HG02571 (cell line): Measurements from ENCODE around the gene SALL4.
"Not testable (repeated sequence)": the region's sequence is repeated elsewhere in the genome, so short reads cannot be mapped to it uniquely, and the experiment has no call there.

ENCODE experiments used
- ATAC-seq: cut with Tn5 transposase; IDR thresholded peaks from one replicate; pipeline ENCODE4 v1.9.1; 2021; ENCODE audit warnings: mild to moderate bottlenecking, moderate library complexity; ENCODE audit not compliant: unreplicated experiment

Gene SALL4

DNA sequence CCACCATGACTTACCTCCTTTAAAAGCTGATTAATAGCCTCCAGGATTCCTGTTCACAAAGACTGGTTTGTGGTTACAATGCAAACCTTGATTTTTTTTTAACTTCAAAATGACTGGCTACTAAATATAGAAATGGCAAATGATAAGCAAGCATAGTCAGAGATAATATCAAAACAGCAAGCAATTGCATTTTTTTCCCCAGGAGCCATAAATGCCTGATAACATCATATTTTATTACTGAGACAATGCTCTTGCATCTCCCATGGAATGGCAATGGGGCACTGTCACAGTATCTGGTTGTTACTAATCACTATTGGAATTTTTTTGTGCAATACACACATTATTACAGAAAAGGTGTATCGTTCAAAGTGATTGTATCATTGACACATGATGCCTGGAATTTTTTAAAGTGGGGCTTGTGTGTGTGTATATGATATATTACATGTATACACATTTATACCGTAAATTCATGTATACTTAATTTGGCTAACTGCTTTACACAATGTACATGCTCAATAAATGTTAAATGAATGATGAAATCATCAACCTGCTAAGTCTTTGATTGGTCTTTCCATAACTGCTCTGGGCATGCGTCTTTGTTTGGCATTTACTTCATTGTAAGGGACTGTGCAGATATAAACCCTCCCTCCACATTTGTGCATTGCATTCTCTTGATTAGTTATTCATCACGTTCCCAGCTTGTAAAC is 980 bp upstream of the SALL4 start:
- ATAC-seq, result no peak

DNA sequence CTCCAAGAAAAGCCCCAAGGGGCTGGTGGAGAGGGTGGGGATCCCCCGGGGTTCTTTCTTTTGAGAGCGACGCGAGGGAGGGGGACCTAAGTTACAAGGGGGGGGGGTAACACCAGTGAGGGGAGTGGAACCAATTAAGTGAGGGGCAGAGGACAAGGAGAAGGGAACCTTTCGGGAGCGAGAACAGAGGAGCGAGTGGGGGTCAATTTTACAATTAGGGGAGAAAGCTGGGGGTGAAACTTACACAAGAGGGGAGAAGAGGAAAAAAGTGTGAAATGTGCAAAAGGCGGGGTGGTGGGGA is 548 bp downstream of the SALL4 start:
- ATAC-seq, result no peak

DNA sequence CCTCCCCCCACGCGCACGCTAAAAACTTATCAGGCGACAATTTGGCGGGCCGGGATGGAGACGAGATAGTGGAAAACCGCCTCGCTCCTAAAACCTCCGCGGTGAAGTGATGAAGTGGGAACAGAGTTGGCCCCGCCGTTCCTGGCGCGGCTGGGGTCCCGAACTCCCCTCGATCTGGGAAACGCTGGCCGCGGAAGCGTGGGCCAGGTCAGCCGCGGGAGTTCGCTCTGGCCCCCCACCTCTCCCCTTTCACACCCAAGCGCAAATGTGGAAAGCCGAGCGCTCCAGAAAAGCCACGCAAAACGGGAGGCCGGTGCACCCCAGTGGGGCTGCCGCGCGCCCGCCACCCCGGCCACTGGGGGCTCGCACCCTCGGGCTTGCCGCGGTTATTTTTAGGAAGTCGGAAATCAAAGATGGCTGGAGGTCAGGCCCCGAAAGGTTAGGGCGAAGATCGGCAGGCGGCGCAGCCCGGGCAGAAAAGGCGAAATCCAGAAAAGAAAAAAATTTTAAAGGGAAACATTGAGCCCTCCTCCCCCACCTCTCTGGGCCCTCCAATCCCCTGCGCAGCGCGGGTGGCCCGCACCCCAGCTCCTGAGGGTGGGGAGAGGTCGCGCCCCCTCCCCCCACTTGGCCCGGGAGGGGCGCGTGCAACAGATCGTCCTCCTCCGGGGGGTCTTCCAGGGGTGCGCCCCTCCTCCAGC is 1.0 kb downstream of the SALL4 start:
- ATAC-seq, result no peak

- no peak for ATAC-seq
Observed at GRCh38 chr20:51800872-51801121, 1.5 kb downstream of the SALL4 start.

DNA sequence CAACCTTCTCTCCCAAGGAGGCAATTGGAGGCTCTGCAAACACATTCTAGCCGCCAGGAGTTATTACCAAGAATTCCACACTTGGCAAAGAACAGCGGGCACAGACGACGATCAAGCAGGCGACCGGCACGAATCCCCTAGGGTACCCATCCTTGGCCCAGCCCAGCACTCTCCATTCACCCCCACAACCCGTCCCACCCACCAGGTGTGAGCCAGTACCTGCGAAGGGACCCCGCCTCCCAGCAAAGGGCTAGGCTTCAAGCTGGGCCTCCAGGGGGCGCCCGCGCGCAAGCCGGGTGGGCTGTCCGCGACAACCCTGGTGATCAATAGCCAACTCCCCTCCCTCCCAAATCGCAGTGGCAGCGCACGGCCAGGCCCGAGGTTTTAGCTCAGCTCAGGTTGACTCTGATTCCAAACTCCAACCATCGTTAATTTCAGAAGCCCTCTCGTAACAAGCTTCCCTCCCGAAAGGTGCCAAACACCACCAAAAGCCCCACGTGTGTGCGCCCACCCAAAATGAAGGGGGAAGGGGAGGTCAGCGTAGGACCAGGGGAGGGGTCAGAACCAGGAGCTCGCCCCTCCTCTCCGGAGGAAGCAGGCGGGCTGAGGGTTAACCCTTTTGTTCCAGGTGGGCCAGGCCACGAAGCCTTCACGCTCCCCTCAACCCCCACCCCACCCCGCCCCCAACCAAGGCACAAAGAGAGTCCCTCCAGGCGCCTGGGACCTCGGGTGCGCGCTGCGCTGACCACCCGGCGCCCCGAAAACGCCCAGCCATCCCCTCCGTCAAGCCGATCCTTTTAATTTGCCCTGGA is 2.1 kb downstream of the SALL4 start:
- ATAC-seq, result no peak

- no peak for ATAC-seq
Observed at GRCh38 chr20:51799401-51799860, 2.9 kb downstream of the SALL4 start.

DNA sequence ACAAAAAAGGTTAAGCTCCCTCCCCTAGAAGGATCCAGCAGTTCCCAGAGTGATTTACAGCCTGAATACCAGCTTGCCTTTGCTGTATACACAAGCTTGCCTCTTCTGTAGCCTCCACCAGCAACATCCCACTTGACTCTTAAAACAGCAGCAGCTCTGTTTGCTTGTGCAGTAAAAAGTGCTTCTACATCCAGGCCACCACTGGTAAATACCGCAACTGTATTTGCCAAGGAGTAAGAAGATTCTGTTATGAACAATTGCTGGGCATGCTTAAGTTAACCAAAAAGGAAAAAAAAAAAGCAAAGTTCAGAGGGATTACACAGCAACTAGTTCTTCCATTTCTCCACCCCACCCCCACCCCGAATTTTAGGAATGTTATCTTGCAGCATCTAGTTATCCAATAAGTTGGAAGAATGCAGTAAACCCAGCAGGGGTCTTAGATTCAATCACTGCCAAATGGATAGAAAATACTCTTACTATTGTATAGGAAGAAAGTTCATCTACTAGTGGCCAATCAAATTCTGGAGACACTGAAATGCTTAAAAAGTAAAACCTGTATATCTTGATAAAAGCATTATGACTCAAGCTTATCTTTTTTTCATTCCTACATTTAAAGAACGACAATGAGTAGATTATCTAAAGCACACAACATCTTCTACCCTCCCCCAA is 4.8 kb downstream of the SALL4 start:
- no peak for ATAC-seq

DNA sequence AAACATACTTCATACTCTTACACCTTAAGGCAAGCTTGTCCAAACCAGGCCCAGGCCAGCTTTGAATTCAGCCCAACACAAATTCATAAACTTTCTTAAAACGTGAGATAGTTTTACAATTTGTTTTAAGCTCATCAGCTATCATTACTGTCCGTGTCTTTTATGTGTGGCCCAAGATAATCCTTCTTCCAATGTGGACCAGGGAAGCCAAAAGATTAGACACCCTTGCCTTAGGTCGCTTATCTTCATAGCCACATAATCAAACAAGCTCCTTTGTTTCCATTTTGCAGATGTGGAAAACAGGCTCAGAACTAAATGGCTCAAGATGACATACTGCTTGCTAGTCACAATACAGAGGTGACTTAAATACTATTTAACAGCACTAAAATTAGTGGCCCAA is 6.0 kb downstream of the SALL4 start:
- no peak for ATAC-seq

- no peak for ATAC-seq
Observed at GRCh38 chr20:51792960-51793359, 9.4 kb downstream of the SALL4 start.

DNA sequence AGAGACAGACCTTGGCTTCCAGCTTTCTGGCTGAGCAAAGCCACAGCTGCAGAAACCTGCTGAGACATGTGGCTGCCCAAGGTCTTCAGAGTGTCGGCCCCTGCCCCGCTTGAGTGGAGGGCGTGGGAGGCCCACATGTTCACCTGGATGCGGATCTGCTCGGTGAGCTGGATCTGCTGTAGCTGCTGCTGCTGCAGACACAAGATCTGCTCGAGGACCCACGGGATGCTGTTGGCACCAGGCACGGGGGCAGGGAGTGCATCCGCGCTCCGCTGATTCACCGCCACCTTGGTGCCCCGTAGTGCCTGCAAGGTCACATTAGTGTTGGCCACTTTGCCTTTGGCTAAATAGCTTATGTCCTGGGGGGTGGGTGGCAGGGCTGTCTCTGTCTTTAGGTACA is 10.7 kb downstream of the SALL4 start:
- ATAC-seq, result no peak

GRCh38 chr20:51790256-51790655 is 12.1 kb downstream of the SALL4 start:
- ATAC-seq, result no peak

GRCh38 chr20:51789434-51789833 is 12.9 kb downstream of the SALL4 start:
- ATAC-seq, result no peak

- no peak for ATAC-seq
Observed at GRCh38 chr20:51788822-51789221, 13.5 kb downstream of the SALL4 start.

- no peak for ATAC-seq
Observed at GRCh38 chr20:51784299-51784698, 18.0 kb downstream of the SALL4 start.

DNA sequence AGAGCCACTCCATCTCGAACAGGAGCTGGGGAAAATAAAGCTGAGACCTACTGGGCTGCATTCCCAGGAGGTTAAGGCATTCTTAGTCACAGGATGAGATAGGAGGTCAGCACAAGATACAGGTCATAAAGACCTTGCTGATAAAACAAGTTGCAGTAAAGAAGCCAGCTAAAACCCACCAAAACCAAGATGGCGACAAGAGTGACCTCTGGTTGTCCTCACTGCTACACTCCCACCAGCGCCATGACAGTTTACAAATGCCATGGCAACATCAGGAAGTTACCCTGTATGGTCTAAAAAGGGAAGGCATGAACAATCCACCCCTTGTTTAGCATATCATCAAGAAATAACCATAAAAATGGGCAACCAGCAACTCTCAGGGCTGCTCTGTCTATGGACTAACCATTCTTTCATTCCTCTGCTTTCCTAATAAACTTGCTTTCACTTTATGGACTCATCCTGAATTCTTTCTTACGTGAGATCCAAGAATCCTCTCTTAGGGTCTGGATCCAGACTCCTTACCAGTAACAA is 24.0 kb downstream of the SALL4 start:
- not testable (repeated sequence) for ATAC-seq

DNA sequence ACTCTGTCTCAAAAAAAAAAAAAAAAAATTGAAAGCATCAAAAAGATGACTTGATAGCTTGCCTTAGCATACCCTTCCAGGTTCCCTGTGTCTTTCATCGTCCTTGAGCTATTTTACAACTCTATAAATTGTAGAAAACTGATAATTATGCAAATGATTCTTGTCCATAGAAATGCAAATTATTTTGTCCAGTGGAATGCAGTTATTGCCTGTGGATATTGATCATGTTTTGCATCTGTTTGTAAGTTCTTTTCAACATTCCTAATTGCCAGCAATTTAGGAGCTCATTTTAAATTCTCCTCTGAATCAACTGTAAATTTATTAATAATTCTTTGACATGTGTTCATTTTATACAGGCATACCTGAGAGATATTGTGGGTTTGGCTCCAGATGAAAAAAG is 27.1 kb downstream of the SALL4 start:
- ATAC-seq, result no peak

DNA sequence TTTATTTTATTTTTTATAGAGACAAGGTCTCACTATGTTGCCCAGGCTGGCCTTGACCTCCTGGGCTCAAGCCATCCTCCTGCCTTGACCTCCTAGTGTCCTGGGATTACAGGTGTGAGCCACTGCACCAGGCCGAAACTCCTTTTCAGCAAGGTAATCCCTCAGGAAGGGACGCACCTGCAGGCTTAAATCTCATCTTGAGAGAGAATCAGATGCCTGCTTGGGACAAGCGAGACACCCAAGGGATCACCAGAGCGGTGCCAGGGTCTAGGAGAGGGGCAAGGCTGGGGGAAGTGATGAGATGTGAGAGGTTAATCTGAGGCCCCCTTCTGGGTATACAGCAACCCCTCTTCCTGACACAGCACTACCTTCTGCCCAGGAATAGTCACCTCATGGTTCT is 30.1 kb downstream of the SALL4 start:
- ATAC-seq, result no peak

DNA sequence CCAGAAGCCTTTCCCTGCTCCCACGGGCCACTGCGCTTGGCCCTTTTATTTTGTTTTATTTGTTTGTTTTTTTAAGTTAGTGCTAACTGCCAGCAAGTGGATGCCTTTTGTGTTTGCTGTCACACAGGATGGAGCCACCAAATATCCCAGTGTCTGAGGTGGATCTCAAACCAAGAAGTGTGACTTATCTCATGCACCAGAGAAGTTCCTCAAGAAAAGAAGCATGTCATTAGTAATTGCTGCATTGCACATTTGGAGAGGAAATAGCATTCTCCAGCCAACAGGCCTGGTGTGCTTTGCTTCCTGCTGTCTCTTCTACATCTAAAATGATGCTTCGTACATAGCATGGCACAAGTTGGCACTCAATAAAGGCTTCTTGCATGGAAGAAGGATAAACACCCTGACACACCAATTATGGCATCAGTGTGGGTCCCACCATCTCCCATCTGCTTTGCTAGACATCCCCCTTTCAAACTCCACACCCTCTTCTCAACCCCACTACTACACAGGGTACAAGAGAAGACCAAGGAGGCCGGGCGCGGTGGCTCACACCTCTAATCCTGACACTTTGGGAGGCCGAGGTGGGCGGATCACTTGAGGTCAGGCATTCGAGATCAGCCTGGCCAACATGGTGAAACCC is 32.2 kb downstream of the SALL4 start:
- ATAC-seq, result no peak

DNA sequence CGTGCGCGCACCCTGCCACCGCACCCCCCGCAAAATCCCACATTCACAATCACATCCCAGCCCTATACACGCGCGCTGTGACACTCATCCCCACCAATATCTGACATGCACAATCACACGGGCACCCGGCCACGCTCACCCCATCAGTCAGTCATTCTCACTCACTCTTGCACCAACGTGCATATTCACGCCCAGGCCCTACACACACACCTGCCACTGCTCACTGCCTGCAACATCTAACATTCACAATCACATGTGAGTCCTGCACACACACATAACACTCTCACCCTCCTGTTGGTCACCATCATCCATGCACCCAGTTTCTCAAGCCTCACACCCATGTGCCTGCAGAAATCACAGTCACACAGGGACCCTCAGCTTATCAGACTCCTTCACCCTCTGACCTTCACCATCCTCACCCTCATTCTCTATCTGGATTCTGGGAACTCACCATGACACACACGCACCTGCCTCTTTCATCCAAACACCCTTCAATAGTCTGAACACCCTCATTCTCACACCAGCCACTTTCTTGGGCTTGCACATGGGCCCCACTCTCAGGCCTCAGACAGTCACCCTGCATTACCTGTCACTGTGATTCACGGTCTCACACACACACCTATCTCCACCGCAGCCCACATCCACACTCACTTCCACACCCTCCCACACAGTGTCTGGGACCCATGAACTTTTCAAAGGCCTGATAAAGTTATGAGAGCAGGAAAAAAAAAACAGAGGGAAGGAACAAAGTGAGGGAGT is 33.4 kb downstream of the SALL4 start:
- ATAC-seq, result no peak
